Naive thymus-derived CD4-positive, alpha-beta T cell (primary cell): ENCODE data around the gene FCAMR. TPM values are rescaled to one million over a fixed set of nuclear protein-coding genes. Genes with fewer than 3 reads are reported as not detected.

Experiments used
- ATAC-seq: fragments of 150-1000 bp; cut with Tn5 transposase; 2 replicates; pipeline ENCODE4 v1.10.0; 2021; ENCODE audit warnings: mild to moderate bottlenecking, moderate library complexity
- CTCF ChIA-PET: fragments of 350-600 bp; sonication (Branson Sonifier 250); formaldehyde crosslinking; loops from one replicate; lab custom pipeline; 2021; ENCODE audit warnings: antibody characterized with exemption; lab: Charles Lee
- POLR2A ChIA-PET: fragments of 350-600 bp; sonication (Branson Sonifier 250); formaldehyde crosslinking; loops from one replicate; lab custom pipeline; 2021; ENCODE audit warnings: antibody characterized with exemption, inconsistent platforms; lab: Charles Lee
- DNase-seq, 9 donors: peaks; one replicate each; pipeline versions ENCODE4 v3.0.0 to v3.0.0-alpha.2; 2020 to 2022; ENCODE audit warnings: mixed read lengths in 1 of 9
- H3K27ac ChIP-seq: one replicate; pipeline ENCODE4 v1.7.0; 2013; ENCODE audit warnings: mild to moderate bottlenecking, low read depth, low read length, moderate library complexity
- H3K27me3 ChIP-seq, 2 donors: one replicate each; pipeline ENCODE4 v1.7.0; 2013; ENCODE audit warnings: low read length in 2 of 2, mild to moderate bottlenecking in 2 of 2, moderate library complexity in 2 of 2; ENCODE audit not compliant: control insufficient read depth in 2 of 2, insufficient read depth in 2 of 2
- H3K36me3 ChIP-seq, 3 experiments: 1 replicate in 2 of 3; 2 replicates in 1 of 3; pipeline ENCODE4 v1.7.0; 2013; ENCODE audit warnings: low read length in 3 of 3, mild to moderate bottlenecking in 3 of 3, moderate library complexity in 1 of 3; ENCODE audit not compliant: insufficient read depth in 3 of 3, control insufficient read depth in 2 of 3
- H3K4me1 ChIP-seq, 2 donors: one replicate each; pipeline ENCODE4 v1.7.0; 2013; ENCODE audit warnings: low read length in 2 of 2, mild to moderate bottlenecking in 2 of 2, moderate library complexity in 1 of 2; ENCODE audit not compliant: control insufficient read depth in 2 of 2, insufficient read depth in 2 of 2
- H3K4me3 ChIP-seq: 2 replicates; pipeline ENCODE4 v1.7.0; 2013; ENCODE audit warnings: mild to moderate bottlenecking, low read length
- H3K9me3 ChIP-seq, 3 experiments: 1 replicate in 2 of 3; 2 replicates in 1 of 3; pipeline ENCODE4 v1.7.0; 2013; ENCODE audit warnings: low read length in 3 of 3; ENCODE audit not compliant: control insufficient read depth in 2 of 3
- H3K27ac Mint-ChIP-seq, 9 donors: one replicate each; pipeline ENCODE4 v1.8.0; 2020 to 2022; ENCODE audit warnings: mixed read lengths in 9 of 9, mild to moderate bottlenecking in 8 of 9, moderate library complexity in 5 of 9, inconsistent platforms in 2 of 9
- H3K27me3 Mint-ChIP-seq, 5 donors: one replicate each; pipeline ENCODE4 v1.8.0; 2021 to 2022; ENCODE audit warnings: mixed read lengths in 5 of 5, mild to moderate bottlenecking in 1 of 5
- H3K36me3 Mint-ChIP-seq, 5 donors: one replicate each; pipeline ENCODE4 v1.8.0; 2020 to 2022; ENCODE audit warnings: mixed read lengths in 5 of 5, mild to moderate bottlenecking in 3 of 5, inconsistent platforms in 1 of 5
- H3K4me1 Mint-ChIP-seq, 7 donors: one replicate each; pipeline ENCODE4 v1.8.0; 2020 to 2022; ENCODE audit warnings: mixed read lengths in 7 of 7, mild to moderate bottlenecking in 3 of 7, inconsistent platforms in 1 of 7
- H3K4me3 Mint-ChIP-seq, 10 donors: one replicate each; pipeline ENCODE4 v1.8.0; 2020 to 2022; ENCODE audit warnings: mild to moderate bottlenecking in 10 of 10, mixed read lengths in 10 of 10, moderate library complexity in 6 of 10, inconsistent platforms in 2 of 10
- H3K9me3 Mint-ChIP-seq, 11 donors: one replicate each; pipeline ENCODE4 v1.8.0; 2020 to 2022; ENCODE audit warnings: mixed read lengths in 11 of 11, mild to moderate bottlenecking in 4 of 11, inconsistent platforms in 1 of 11, moderate library complexity in 1 of 11
- intact Hi-C, 2 donors: fragments of 100-400 bp; cut with micrococcal nuclease; formaldehyde crosslinking; loops; one replicate each; pipeline ENCODE4 v1.15.1; 2023
- polyA plus RNA-seq, 2 donors: library from polyadenylated mRNA; unstranded; fragments of 300-500 nt; fragmentation: Illumina TruSeq; gene quantifications; one replicate each; pipeline ENCODE4 v1.2.3, GENCODE V29; 2021
- total RNA-seq, 6 experiments: library from RNA in 5 of 6; stranded (reverse) in 5 of 6; gene quantifications; 1 replicate in 5 of 6; 2 replicates in 1 of 6; pipeline ENCODE4 v1.2.3 and lab custom pipeline; 2021 to 2026

The FCAMR gene
- total and polyA plus RNA-seq, 7 experiments from 2014 or later: not detected

DNA sequence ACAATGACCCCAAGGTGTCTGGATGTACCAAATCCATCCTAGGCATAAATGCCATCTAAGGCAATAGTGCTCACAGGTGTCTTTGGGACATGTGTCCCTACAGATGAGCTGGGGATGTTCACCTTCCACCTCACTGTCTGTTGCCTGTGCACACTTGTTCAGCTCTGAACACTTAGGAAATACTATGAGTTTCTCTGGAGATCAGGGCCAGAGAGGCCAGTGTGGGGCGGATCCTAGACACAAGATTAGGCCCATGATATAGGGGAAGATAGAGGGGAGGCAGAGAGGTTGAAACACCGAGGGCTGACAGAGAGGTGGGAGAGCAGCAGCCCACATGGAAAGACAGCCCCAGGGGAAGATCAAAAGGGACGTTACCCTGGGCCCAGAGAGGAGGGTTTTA is 36.7 kb upstream of the FCAMR start:
- H3K27ac Mint-ChIP-seq: no peak overlapping the region
- no peak overlapping the region for H3K4me3 ChIP-seq
- DNase-seq (no peak), ATAC-seq (no peak)
- H3K27me3 ChIP-seq: no peaks in the 10 kb centered on the region
- peaks cover 0 to 8% (median 4%) of the 10 kb centered on the region in 7 donors for H3K4me1 Mint-ChIP-seq
- H3K36me3 ChIP-seq: no peaks in the 10 kb centered on the region
- no peaks in the 10 kb centered on the region for H3K4me1 ChIP-seq
- CTCF ChIA-PET: no interaction called here
- H3K4me3 Mint-ChIP-seq: no peak overlapping the region
- POLR2A ChIA-PET: no interaction called here
- no peak overlapping the region for H3K27ac ChIP-seq
- H3K9me3 ChIP-seq: no peaks in the 10 kb centered on the region
- no peaks in the 10 kb centered on the region for H3K36me3 Mint-ChIP-seq
- H3K9me3 Mint-ChIP-seq: no peaks in the 10 kb centered on the region
- intact Hi-C loops: loop anchor here in 1 of 2 donors (5.0 kb wide), 1 partner anchor 70 kb away; no protein-coding TSS in a partner anchor
- H3K27me3 Mint-ChIP-seq: peaks cover 2 to 37% (median 8%) of the 10 kb centered on the region in 5 donors

DNA sequence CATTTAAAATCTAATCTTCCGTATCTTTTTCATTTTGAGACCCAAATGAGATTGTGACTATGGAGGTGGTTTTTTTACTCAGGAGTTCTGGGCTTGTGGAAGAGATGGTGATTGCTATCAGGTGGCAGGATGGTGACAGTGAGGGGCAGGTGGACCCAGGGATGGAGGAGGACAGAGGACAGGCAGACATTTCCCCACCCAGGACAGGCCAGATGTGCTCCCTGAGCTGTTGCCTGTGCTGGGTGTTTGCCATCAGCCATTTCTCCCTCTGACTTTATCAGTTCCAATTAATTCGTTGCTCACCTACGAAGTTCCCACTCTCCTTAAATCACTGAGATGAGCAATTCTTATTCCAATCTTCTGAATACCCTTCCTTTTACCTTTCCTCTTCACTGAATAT is 35.8 kb upstream of the FCAMR start:
- ChIA-PET CTCF (interaction anchor here (0.8 to 1.0 kb wide), 3 partner anchors 24 to 280 kb away, joined by 3 to 4 read pairs (median 3); no protein-coding TSS in a partner anchor), POLR2A (no interaction called here)
- Mint-ChIP-seq H3K9me3 (no peaks in the 10 kb centered on the region), H3K27me3 (peaks cover 0 to 30% (median 6%) of the 10 kb centered on the region in 5 donors), H3K36me3 (no peaks in the 10 kb centered on the region), H3K27ac (no peak overlapping the region), H3K4me3 (no peak overlapping the region), H3K4me1 (peaks cover 0 to 8% (median 4%) of the 10 kb centered on the region in 7 donors)
- no peaks in the 10 kb centered on the region for H3K36me3 ChIP-seq
- no peak for DNase-seq
- H3K27me3 ChIP-seq: no peaks in the 10 kb centered on the region
- no peaks in the 10 kb centered on the region for H3K4me1 ChIP-seq
- H3K27ac ChIP-seq: no peak overlapping the region
- ATAC-seq: no peak
- intact Hi-C loops: loop anchor here in 1 of 2 donors (5.0 kb wide), 1 partner anchor 71 kb away; no protein-coding TSS in a partner anchor
- no peak overlapping the region for H3K4me3 ChIP-seq
- H3K9me3 ChIP-seq: no peaks in the 10 kb centered on the region

DNA sequence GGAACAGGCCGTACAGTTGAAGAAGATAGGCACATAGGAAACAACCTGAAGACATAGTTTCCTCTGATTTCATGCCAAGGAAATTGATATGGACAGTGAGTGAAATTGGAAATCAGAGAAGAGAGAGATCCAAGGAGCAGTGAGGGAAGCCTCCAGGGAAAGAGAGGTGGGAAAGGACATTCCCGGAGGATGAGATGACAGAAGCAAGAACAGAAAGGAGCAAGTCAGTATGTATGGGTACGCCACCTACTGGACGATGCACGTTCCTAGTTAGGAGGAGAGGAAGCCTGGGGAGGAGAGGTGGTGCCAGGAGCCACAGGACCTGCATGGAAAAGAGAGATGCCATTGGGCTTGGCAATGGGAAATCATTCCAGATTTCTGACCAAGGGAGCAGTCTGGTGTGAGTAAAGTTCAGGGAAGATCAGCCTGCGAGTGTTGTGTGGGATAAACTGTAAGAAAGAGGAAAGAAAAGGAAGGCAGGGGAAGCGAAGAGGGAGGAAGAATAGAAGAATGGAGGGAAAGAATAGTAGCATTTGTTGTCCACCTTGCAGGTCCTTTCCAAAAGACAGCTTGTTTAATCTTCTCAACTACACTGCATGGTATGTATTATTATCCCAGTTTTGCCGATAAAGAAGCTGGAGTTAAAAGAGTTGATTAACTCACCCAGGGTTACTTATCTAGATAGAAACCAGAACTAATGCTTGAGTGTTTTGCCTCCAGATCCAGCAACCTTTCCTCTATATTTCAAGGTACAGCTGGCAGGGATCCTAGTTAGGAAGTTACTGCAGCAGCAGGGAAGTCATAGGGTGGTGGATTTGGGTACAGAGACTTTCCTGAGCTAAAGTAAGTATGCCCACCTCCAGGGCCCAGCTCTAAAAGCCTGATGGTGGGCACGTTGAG is 34.9 kb upstream of the FCAMR start:
- ATAC-seq: peak; percentile 67

DNA sequence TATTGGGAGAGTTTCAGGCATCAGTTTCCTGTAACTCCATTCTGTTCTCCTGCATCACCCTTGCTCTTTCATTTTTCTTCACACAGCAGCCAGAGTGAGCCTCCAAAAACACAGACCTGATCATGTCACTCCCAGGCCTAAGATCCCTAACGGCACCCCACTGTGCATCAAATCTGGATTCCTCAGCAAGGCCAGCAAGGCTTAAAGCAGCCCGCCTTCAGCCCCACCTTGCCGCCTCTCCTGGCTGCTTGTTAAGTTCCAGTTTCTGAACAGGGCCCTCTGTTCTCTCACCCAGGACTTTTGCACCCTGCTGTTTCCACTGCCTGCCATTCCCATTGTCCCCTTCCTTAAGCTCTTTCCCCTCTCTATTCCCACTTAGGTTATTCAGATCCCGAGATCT is 33.0 kb upstream of the FCAMR start:
- ChIA-PET CTCF (interaction anchor here (0.8 to 1.2 kb wide), 2 partner anchors 11 to 90 kb away, joined by 3 to 4 read pairs; no protein-coding TSS in a partner anchor), POLR2A (no interaction called here)
- Mint-ChIP-seq H3K27me3 (peaks cover 0 to 28% (median 6%) of the 10 kb centered on the region in 5 donors), H3K4me3 (no peak overlapping the region), H3K9me3 (no peaks in the 10 kb centered on the region), H3K27ac (no peak overlapping the region), H3K36me3 (no peaks in the 10 kb centered on the region), H3K4me1 (peaks cover 0 to 8% (median 4%) of the 10 kb centered on the region in 7 donors)
- no peaks in the 10 kb centered on the region for H3K9me3 ChIP-seq
- no peaks in the 10 kb centered on the region for H3K27me3 ChIP-seq
- no peaks in the 10 kb centered on the region for H3K4me1 ChIP-seq
- ATAC-seq (no peak), DNase-seq (no peak)
- H3K27ac ChIP-seq: no peak overlapping the region
- no peaks in the 10 kb centered on the region for H3K36me3 ChIP-seq
- intact Hi-C loops: no loop called here
- H3K4me3 ChIP-seq: no peak overlapping the region

More for the DNA sequence above, 34.9 kb upstream of the FCAMR start:
- POLR2A ChIA-PET: interaction anchor here (0.6 kb wide), 1 partner anchor 177 kb away, joined by 3 read pairs; no protein-coding TSS in a partner anchor
- Mint-ChIP-seq H3K4me1 (peaks cover 0 to 8% (median 4%) of the 10 kb centered on the region in 7 donors), H3K4me3 (peak overlapping the region in 1 of 10 donors; percentile 53), H3K27ac (peak overlapping the region in 1 of 9 donors; percentile 36), H3K36me3 (no peaks in the 10 kb centered on the region), H3K27me3 (peaks cover 0 to 26% (median 6%) of the 10 kb centered on the region in 5 donors), H3K9me3 (no peaks in the 10 kb centered on the region)
- H3K4me1 ChIP-seq: no peaks in the 10 kb centered on the region
- H3K4me3 ChIP-seq: no peak overlapping the region
- DNase-seq: peak in 5 of 9 donors; percentile 7 to 28 (median 22)
- no peaks in the 10 kb centered on the region for H3K27me3 ChIP-seq
- CTCF ChIA-PET: interaction anchor here (0.8 to 1.1 kb wide), 7 partner anchors 16 to 534 kb away, joined by 3 to 4 read pairs (median 3); partner anchors contain the start of gene IKBKE
- H3K9me3 ChIP-seq: no peaks in the 10 kb centered on the region
- intact Hi-C loops: loop anchor here (1.0 to 5.0 kb wide), 3 partner anchors 72 to 279 kb away; no protein-coding TSS in a partner anchor
- H3K36me3 ChIP-seq: no peaks in the 10 kb centered on the region
- no peak overlapping the region for H3K27ac ChIP-seq

DNA sequence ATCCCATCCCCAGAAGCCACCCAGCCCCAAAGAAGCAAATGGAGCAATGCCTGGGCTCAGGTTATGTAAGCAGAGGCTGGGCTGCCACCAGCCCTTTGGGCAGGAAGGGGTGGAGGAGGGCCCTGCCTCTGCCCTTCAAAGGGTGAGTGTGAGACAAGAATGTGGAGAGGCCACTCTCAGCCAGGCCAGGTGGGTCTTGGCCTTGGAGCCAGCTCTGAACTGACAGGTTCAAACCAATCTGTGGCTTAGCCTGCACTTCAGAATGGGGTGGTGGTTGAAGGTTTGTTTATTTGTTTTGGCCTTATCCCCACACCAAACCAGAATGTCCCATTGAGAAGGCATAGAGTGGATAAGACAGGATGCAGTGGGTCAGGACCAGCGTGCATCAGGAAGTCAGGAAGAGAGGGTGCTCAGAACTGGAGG is 32.5 kb upstream of the FCAMR start:
- ATAC-seq (no peak), DNase-seq (no peak)
- Mint-ChIP-seq H3K9me3 (no peaks in the 10 kb centered on the region), H3K36me3 (no peaks in the 10 kb centered on the region), H3K27me3 (peaks cover 0 to 28% (median 6%) of the 10 kb centered on the region in 5 donors), H3K27ac (no peak overlapping the region), H3K4me3 (no peak overlapping the region), H3K4me1 (peaks cover 0 to 8% (median 4%) of the 10 kb centered on the region in 7 donors)
- intact Hi-C loops: no loop called here
- H3K36me3 ChIP-seq: no peaks in the 10 kb centered on the region
- no peak overlapping the region for H3K4me3 ChIP-seq
- H3K4me1 ChIP-seq: no peaks in the 10 kb centered on the region
- ChIA-PET POLR2A (no interaction called here), CTCF (no interaction called here)
- H3K9me3 ChIP-seq: no peaks in the 10 kb centered on the region
- no peaks in the 10 kb centered on the region for H3K27me3 ChIP-seq
- H3K27ac ChIP-seq: no peak overlapping the region

DNA sequence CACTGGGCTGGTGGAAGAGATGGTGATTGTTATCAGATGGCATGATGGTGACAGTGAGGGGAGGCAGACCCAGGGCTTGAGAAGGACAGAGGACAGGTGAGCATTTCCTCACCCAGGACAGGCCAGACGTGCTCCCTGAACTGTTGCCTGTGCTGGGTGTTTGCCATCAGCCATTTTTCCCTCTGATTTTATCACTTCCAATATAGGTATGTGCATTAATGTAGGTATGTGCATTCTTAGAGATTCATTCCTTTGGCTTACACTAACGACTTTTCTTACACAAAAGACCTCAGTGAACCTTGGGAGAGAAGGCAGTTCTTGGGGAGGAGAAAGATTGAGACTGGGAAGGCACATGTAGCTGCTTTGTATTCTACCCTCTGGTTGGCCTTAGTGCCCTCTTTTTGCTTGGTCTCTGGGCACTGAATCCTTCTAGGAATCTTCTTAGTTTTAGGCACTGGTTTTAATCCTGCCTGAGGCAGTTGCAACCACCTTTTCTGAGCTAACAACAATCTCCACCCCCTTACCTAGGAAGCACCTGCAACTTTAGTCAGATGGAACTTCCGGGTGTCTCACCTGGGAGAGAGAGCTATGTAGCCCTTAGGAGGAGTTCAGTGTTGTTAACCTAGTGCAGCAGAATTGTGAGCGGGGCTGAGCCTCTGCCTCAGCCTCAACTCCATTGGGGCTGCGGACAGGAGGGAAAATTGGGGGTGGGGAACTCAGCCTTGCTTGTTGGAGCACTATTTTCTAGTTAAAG is 31.4 kb upstream of the FCAMR start:
- no peaks in the 10 kb centered on the region for H3K9me3 ChIP-seq
- no peak overlapping the region for H3K4me3 ChIP-seq
- H3K36me3 ChIP-seq: no peaks in the 10 kb centered on the region
- H3K36me3 Mint-ChIP-seq: no peaks in the 10 kb centered on the region
- H3K27me3 Mint-ChIP-seq: peaks cover 0 to 30% (median 6%) of the 10 kb centered on the region in 5 donors
- no peak overlapping the region for H3K27ac Mint-ChIP-seq
- no peaks in the 10 kb centered on the region for H3K9me3 Mint-ChIP-seq
- ATAC-seq: no peak
- CTCF ChIA-PET: interaction anchor here (0.5 to 0.7 kb wide), 2 partner anchors 275 to 437 kb away, joined by 3 to 8 read pairs; no protein-coding TSS in a partner anchor
- H3K27me3 ChIP-seq: no peaks in the 10 kb centered on the region
- H3K27ac ChIP-seq: no peak overlapping the region
- POLR2A ChIA-PET: no interaction called here
- no peaks in the 10 kb centered on the region for H3K4me1 ChIP-seq
- DNase-seq: no peak
- intact Hi-C loops: no loop called here
- H3K4me3 Mint-ChIP-seq: no peak overlapping the region
- peaks cover 0 to 8% (median 4%) of the 10 kb centered on the region in 7 donors for H3K4me1 Mint-ChIP-seq
